ENCODE results near the gene OLA1.

GRCh38 chr2:174172802-174173355, 75.5 kb downstream of the OLA1 start:
- TF ChIP-seq POLR2A (IDR thresholded peaks at IDR 0.05) (no peak), POLR2AphosphoS5 (IDR thresholded peaks at IDR 0.05; ENCODE audit: insufficient read depth in 1 of 2, low read depth in 1 of 2) (no peak), CTCF (IDR thresholded peaks at IDR 0.05) (no peak)
